ENCODE results near the gene TOGARAM2.

Gene TOGARAM2

DNA sequence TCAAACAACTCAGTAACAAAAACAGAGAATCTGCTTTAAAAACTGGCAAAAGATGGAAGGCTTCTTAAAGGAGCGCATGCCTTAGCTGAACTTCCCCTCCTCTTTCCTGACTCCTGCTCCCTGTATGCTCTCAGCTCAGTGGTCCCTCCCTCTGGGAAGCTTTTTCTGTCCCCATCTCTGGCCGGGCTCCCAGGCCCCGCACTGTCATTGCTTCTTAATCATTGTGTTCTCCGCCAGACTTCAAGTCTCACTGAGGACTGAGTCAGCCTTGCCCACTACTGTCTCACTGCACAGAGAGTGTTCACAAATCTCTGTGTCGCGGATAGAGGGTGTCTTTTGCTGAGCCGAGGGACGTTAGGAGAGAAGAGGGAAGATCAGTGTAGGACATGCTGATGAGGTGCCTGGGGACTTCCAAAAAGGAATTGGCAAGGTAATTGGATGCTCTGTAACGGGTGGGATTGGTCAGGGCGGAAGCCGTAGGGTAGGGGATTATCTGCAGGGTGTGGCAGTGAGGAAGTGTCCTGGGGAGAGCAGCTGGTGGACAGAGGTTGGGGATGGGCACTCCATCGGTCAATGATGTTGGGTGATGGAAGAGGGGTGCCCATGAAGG, 16.2 kb downstream of the TOGARAM2 start:
- in situ Hi-C loops (cut with MboI; ENCODE audit: low sequenced_read_pairs), result no loop called here

DNA sequence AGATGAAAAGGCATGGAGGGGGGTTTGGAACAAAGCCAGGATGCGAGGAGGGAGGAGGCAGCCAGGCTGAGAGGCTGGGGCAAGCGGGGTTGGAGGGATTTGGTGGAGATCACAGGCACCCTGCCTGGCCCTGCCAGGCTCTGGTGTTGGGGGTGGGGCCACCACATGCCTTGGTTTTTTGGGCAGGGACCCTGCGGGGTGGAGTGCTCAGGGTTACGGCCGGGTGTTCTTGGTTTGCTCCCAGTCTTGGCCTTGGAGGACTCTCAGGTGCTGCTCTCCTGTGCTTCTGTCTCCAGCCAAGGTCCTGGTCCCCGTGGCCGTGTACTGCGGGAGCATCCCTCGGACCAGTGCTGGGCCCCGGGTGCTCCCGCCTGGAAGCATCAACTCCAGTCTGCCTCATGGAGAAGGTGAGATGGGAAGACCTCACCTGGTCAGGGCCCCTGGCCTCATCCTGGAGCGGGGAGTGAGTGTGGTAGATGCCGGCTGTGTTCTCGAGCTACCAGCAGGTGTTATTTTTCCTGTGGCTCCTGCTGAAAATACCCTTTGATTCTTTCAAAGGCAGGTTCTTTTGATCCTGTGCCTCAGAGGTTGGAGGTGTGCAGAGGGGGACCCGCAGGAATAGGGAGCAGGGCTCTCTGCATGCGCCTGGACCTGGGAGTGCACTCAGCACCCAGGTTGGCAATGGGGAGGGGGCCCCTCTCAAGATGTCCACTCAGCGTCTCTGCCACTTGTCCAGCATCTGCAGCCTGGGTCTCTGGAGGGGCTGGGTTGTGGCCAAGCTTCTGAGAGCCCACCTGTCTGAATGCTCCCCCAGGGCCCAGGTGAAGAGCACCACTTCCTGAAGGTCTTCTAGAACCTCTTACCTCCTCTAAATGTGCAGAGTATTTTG, 17.0 kb downstream of the TOGARAM2 start:
- in situ Hi-C loops (cut with MboI; ENCODE audit: low sequenced_read_pairs), result no loop called here

DNA sequence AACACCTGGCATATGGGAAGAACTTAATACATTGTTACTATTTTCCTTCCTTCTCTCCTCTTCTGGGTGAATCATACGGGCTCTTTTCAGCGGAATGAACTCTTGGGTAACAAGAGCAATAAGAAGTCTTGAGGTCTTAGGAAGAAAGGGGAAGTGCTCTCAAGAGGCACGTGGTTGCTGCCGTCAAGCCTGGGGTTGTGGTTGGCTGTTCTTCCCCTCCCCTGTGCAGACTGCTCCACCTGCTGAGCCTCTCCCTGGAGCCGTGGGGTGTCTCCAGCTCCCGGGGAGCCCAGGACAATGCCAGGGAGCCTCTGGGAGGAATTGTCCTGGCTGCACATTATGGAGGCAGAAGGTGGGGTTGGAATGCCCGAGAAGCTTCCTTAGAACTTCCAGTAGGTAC, 19.4 kb downstream of the TOGARAM2 start:
- in situ Hi-C loops (cut with MboI; ENCODE audit: low sequenced_read_pairs), result no loop called here

DNA sequence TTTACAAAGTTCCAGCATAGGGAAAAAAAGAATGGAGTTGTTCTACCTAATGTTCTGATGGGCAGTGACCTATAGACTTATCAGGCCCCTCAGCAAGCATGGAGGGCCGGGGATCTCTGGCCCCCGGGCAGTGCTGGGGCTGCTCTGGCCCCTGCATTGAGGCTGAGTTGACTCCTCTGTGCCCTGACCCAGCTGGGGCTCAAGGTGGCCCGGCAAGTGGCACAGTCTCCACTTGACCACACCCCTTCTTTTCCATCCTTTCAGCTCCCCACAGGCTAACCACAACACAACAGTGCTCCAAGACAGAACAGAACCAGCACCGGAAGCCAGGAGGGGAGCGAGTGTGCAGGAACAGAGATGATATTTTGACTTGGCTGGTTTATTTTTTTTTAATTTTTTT, 19.9 kb downstream of the TOGARAM2 start:
- in situ Hi-C loops (cut with MboI; ENCODE audit: low sequenced_read_pairs), result no loop called here

DNA sequence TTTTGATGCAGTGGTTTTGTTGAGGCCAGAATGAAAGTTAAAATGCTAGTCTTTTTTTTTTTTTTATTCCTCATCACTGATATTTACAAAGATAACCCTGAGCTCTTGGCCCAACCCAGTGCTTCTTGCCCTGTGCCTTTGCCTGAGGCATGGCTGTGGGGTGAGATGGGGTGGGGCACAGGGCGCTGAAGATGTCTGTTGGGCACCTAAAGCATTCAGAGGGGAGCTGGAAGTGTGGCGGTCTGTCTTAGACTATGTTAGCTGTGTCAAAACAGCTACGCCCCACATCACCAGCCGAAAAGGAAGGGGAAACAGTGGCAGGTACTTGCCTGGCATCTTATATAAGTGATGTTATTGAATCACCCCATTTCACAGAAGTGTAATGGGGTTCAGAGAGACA, 20.7 kb downstream of the TOGARAM2 start:
- in situ Hi-C loops (cut with MboI; ENCODE audit: low sequenced_read_pairs), result no loop called here

DNA sequence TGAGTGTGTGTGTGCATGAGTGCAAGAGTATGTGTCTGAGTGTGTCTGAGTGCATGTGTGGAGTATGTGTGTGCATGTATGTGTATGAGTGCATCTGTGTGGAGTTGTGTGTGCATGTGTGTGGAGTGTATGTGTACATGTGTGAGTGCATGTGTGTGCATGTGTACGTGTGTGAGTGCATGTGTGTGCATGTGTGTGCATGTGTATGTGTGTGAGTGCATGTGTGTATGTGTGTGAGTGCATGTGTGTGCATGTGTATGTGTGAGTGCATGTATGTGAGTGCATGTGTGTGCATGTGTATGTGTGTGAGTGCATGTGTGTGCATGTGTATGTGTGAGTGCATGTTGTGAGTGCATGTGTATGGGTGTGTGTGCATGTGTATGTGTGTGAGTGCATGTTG, 23.7 kb downstream of the TOGARAM2 start:
- in situ Hi-C loops (cut with MboI; ENCODE audit: low sequenced_read_pairs), result no loop called here

DNA sequence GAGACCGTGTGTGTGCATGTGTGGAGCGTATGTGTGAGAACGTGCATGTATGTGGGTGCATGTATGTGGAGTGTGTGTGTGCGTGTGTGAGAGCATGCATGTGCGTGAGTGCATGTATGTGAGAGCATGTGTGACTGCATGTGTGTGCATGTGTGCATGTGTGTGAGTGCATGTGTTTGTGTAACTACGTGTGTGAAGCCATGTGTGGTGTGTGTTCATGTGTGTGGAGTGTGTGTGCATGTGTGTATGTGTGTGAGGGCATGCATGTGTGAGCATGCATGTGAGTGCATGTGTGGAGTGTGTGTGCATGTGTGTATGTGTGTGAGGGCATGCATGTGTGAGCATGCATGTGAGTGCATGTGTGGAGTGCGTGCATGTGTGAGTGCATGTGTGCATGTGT, 24.2 kb downstream of the TOGARAM2 start:
- in situ Hi-C loops (cut with MboI; ENCODE audit: low sequenced_read_pairs), result no loop called here

DNA sequence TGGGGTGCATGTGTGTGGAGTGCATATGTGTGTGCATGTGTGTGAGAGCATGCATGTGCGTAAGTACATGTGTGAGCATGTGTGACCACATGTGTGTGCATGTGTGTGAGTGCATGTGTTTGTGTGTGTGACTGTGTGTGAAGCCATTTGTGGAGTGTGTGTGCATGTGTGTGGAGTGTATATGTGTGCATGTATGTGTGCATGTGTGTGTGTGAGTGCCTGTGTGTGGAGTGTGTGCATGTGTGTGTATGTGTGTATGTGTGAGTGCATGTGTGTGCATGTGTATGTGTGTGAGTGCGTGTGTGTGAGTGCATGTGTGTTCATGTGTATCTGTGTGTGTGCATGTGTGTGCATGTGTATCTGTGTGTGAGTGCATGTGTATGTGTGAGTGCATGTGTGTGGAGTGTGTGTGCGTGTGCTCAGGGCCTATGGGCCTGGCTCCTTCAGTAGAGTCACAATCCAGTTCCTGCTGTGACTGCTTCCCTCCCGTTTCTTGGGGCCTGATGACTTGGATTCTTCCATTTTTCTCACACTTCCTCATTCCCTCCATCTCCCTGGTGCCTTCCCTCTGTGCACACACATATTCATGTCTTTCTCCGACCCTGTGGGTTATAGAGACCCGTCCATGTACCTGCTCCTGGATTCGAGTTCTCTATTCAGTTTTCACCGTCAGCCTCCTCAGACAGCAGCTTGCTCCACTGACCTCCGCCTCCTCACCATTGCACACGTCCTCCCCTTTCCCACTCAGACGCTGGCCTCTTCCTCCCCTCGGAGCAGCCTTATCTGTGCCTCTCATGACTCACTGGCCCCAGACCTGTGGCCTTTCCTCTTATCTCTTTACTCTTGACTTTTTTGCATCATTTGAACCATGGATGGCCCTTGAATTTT, 25.2 kb downstream of the TOGARAM2 start:
- in situ Hi-C loops (cut with MboI; ENCODE audit: low sequenced_read_pairs), result no loop called here

DNA sequence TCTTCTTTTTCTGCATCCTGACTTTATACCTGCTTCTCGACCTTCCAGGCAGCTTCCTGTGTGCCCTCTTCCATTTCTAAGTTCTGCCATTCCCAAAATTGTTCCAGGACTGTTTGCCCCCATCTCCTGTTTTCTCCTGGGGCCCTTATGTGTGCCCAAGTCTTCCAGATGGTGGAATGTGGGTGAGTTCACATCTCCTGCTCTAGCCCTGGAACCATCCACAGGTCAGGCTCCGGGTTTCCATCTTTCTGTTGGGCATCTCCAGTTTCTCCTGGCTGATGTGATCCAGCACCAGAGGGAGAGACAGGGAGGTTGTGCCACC, 25.8 kb downstream of the TOGARAM2 start:
- in situ Hi-C loops (cut with MboI; ENCODE audit: low sequenced_read_pairs), result no loop called here

DNA sequence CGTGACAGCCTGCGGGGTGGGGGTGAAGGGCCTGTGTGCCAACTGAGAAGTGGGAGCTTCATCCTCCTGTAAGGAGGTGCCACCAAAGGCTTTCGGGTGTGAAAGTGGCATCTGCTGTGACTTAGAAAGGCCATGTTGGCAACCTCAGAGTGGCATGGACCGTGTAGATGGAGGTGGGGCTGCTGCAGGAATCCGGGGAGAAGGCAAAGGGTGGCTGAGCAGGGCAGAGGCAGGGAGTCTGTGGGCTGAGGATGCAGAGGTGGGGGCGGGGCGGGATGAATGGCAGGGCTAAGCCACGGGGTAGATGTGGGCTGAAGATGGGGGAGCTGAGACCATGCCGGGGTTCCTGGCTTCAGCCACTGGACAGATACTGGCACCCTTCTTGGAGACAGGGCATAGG, 28.2 kb downstream of the TOGARAM2 start:
- in situ Hi-C loops (cut with MboI; ENCODE audit: low sequenced_read_pairs), result no loop called here

DNA sequence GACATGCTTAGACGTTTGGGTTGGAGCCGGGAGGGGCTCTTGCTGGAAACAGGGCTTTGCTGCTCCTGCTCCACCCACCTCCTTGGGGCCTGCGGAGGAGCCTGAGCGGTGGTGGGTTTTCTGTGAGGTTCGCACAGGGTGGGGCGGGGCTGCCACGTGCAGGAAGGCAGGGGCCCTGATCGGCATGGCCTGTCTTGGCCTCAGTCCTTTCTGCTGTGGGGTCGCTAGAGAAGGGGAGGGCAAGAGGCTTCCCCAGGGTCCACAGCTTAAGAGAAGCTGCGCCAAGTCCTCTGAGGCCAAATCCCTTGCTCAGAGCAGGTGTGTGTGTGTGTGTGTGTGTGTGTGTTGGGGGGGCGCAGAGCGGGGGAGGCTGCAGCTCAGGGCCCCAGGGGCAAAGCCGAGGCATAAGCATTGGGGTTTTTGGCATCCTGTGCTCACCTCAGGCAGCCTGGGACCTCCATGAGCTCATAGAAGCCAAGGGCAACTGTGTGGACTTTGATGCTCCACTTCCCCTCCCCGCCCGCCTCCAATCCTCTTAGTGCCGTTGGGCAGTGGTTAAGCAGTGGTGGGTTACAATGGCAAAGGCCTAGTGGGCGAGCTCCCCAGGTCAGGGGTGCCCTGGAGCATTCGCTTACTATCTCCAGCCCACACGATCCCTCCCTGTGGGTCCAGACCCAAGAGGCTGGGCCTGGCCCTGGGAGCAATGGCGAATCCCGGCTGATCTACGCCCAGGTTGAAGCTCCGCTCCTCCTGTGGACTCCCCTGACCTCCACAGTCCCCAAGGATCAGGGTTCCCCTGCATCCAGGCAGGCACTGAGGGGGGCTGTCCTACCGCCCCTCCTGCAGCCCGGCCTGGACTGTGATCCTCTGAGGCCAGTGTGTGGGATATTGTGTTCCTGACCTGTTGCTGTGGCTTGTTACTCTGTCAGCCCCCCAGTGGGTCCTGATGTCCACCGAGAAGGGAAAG, 28.9 kb downstream of the TOGARAM2 start:
- in situ Hi-C loops (cut with MboI; ENCODE audit: low sequenced_read_pairs), result no loop called here

DNA sequence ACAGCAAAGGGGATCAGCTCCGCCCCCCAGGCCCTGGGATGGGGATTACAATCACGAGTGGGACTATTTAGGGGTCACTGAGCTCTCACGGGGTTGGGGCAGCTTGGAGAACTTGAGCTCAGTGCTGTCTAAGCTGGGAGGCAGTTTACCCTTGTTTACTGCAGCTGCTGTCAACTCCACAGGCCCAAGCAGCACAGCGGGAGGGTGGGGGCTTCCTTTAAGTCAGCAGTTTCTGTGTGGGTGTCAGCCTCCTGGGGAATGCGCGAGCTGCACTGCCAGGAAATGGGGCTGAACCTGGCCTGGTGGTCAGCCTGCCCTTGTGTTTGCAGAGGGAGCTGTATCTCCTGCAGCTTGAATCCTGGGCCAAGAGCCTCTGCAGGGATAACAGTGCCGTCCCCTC, 29.8 kb downstream of the TOGARAM2 start:
- in situ Hi-C loops (cut with MboI; ENCODE audit: low sequenced_read_pairs), result no loop called here

DNA sequence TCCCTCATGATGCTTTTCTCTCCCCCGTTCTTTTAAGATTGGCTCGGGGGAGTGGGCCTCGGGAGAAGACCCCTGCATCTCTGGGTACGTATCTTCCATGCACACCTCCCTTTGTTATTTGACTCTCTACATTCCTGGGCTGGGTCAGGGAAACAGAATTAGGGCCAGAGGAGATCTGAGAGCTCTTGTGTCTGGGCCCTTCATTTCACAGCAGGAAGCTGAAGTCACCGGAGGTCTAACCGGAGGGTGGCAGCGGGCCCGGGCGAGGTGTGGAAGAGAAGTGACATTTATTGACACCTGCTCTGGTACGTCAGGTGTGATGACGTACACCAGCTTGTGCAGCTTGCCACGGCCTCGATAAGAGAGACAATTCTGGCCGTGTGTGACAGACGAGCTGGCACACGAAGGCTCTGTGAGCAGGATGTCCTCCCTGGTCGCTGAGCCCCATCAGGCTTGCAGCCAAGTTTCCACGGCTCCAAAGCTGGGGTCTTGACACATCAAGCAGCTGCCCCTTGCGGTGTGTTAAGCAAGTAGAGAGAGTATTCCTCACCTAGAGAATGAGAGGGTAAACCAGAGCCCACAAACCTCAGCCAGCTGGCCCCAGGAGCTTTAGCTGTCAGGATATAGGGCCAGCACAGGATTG, 30.4 kb downstream of the TOGARAM2 start:
- in situ Hi-C loops (cut with MboI; ENCODE audit: low sequenced_read_pairs), result no loop called here

DNA sequence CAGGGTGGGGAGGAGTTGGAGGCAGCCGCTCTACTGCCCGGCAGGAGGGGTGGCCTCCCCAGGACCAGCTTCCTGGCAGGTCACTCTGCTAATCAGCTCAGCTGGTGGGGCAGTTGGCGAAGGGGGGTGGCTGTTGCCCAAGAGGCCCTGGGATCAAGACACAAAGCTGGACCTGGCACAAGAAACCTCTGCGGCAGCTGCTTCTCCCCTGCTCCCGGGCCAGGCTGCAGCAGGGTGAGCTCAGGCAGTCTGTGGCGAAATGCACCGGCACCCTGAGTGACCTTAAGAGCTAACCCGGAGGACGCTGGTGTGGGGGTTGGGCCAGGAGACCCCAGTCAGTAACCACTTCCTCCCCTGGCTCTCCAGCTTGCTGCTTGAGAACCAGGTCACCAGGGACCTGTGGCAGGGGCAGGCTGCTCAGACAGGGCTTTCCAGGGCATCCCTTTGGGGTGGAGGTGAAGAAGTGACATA, 31.1 kb downstream of the TOGARAM2 start:
- in situ Hi-C loops (cut with MboI; ENCODE audit: low sequenced_read_pairs), result no loop called here

DNA sequence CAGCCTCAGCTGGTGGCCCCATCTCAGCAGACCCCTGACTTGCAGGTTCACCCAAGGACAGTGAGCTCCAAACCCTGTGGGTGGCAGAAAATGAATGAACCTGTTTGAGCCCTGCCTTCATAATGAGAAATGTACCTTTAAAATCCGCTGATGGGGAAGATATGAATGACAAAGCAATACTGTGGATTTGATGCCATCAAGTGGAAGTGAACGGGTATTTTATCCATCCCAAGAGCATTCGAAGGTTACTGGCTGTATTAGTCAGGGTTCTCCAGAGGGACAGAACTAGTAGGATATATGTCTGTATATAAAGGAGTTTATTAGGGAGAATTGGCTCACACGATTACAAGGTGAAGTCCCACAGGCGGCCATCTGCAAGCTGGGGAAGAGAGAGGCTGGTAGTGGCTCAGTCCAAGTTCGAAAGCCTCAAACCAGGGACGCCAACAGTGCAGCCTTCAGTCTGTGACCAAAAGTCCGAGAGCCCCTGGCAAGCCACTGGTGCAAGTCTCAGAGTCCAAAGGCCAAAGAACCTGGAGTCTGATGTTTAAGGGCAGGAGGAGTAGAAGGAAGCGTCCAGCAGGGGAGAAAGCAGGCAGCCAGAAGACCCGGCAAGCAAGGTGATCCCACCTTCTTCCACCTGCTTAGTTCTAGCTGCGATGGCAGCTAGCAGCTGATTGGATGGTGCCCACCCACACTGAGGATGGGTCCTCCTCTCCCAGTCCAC, 32.1 kb downstream of the TOGARAM2 start:
- in situ Hi-C loops (cut with MboI; ENCODE audit: low sequenced_read_pairs), result no loop called here

DNA sequence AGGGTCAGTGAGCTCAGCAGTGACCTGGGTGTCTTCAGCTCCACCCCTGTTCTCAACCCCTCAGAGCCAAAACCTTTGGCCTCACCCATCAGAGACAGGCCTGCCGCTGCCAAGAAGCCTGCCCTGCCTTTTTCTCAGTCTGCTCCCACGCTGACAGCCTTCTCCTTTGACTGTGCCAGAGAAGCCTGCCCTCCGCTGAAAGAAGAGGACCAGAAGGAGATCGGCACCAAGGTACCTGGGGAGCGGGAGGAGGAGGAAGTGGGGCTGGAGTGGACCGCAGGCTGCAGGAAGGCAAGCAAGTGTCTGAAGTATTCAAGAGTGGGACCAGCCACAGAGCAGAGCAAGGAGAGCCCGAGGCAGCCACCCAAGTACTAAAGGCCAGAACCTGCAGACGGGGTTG, 33.2 kb downstream of the TOGARAM2 start:
- in situ Hi-C loops (cut with MboI; ENCODE audit: low sequenced_read_pairs), result no loop called here

DNA sequence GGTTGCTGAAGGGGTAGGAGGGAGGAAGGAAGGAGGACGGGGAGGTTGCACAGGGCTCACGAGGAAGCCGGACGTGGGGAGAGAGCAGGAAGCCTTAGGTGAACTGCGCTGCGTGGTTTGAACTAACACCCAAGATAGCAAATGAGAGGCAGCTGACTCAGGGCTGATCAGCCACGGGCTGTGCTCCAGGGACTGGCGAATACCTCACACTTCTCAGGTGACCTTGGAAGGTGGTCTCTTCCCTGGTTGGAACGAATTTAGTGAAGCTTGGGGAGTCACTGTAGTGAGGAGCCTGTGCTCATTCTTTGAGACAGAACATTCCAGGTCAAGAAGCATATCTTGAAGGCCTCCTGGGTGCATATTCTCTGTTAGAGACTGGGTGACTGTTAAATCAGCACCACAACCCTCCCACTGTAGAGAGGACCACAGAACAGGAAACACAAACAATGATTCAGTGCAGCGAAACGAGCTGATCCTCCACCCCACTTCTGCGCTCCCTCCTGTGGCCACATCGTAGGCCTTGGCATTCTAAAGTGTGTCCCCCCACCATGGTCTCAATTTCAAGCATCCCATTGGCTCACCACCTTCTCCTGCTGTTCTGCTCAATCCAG, 33.8 kb downstream of the TOGARAM2 start:
- in situ Hi-C loops (cut with MboI; ENCODE audit: low sequenced_read_pairs), result no loop called here

DNA sequence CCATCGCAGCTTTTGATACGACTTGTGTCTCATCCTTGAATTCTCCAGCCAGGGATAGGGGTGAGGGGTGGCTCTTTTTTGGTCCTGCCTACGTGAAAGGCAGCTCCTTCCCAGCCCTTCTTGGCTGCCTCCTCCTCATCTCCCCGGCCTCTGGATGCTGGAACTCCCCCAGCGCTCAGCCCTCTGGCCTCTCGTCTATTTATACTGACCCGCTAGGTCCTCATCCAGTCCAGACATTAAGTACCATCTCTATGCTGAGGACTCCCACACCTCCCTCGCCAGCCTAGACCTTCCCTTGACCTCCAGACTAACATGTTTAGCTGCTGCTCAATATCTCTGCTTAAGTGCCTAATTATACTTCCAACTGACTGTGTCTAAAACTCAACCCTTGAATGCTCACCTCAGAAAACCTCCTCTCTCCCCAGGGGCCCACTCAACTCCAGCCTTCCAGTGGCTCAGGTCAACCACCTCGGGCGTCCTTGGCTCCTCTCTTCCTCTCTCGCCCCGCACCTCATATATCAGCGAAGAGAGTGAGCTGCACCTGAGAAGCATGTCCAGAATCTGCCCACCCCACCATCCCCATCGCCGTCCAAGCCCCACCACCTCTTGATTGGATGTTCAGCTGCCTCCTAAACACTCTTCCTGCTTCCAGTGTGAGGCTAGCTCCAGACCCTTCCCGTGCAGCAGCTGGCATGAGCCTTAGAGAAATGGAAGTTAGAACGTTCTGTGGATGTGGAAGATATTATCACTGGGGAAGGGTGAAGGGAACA, 34.8 kb downstream of the TOGARAM2 start:
- in situ Hi-C loops (cut with MboI; ENCODE audit: low sequenced_read_pairs), result no loop called here
